T-helper 2 cell (primary cell): ENCODE measurements around the gene CRTC2.

ENCODE experiments used
- DNase-seq, 5 experiments: peaks; one replicate each; pipeline versions ENCODE4 v3.0.0 to v3.0.0-alpha.2; 2012 to 2022

Gene CRTC2

DNA sequence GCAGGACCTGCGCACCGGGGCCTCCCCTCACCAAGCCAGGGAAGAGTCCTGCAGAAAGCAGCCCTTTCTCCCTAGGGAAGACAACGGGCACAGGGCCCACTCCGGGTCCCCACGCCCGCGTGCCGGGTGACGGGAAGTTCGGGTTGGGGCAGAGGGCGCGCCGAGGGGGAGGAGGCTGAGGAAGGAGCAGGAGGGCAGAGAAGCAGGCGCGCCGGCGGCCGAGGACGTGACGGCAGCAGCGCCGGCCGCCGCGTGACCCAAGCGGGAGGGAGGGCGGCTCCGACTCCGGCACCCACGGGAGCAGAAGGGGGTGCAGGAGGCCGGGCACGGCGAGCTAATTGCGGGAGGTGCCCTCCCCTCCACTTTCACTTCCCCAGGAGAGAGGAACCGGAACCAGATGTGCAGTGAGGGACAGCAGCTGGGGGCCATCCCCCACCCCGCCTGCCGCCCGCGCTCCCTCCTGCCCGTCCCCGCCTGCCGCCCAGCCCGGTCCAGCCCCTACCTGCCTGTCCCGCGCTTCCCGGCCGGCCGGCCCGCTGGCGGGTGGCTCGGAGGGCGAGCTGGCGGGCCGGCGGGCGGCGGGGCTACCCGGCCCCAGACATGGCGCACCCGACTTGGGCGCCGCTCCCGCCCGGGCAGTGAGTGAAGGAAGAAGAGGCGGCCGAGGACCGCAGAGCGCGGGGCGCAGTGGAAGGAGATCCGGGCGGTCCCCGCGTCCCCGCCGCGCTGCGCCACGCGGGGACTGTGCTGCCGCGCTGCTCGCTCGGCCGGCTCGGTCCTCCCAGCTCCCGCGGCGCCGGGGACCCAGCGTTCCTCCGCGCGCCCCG, 12.4 kb downstream of the CRTC2 start:
- peak; percentile 48 to 87 (median 75) for DNase-seq

DNA sequence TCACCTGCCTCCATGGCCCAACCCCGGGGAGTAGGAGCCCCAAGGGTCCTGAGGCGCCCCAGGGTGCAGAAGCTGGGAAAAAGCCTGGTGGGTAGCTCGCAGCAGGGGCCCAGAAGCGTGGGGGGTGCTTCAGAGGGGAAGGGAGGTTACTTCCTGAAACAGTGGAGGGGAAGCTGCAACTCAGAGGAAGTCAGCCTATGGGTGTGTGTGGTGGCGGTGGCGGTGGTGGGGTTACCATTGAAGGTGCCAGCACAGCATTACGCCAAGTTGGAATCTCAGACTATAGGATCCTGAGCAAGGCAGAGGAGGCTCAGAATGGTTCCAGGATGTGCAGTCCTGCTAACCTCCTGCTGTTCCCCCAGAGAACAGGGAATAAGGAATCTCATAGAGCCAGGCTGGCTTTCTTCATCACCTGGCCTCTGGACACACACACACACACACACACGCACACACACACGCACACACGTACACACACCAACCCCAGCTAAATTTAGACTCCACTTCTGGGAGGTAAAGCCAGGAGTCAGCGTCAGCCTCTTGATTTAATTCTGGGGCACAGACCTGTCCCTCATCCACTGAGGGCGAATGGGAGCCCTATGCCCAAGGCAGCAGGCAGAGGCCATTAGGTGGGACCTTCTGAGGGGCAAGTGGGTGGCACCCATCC, 13.1 kb downstream of the CRTC2 start:
- peak; percentile 46 to 95 (median 77) for DNase-seq

DNA sequence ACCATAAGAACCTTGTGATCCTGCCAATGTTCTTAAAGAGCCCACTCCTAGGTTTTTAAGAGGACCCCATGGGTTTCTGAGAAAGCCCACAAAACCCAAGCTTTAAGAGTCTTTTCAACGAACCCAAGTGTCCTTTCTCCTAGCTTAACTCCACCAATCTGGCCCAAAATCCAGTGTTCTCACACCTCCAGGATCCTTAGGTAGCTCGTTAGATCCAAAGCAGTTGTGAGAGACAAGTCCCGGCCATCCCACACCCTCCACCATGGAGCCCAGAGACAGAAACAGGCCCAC, 13.6 kb downstream of the CRTC2 start:
- no peak for DNase-seq

DNA sequence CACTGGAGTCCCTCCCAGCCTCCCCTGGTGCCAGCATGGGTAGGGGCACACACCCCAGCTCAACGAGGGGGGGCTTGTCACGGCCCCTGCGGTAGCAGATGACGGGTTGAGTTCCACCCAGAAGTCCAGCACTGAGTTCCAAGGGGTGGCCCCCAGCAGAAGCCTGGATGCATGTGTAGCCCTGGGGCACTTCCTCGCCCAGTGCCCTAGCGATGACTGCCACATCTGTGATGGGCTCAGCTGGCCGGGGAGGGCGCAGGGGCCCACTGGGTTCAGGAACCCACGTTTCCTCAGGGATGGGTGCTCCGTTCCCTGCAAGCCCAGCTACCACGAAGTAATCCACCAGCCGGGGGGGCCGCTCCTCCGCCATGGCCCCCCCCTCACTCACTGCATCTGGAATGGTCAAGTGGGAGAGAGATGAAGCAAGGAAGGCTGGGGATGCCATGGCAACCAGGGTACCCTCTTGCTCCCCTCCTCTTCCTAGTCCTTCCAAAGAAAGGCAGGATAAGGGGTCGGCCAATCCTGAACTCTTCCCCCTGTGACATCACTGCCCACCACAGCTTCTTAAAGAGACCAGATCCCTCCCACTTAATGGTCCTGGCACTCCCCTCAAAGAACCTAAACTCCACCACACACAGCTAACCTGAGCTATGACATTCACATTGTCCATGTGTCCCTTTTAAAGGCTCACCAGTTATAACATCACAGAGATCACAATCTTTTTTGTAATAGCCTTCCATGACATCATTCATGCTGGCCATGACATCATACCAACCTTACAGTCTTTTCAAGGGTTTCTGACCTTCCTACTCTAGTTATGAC, 14.2 kb downstream of the CRTC2 start:
- peak in 1 of 5 experiments; percentile 50 for DNase-seq

DNA sequence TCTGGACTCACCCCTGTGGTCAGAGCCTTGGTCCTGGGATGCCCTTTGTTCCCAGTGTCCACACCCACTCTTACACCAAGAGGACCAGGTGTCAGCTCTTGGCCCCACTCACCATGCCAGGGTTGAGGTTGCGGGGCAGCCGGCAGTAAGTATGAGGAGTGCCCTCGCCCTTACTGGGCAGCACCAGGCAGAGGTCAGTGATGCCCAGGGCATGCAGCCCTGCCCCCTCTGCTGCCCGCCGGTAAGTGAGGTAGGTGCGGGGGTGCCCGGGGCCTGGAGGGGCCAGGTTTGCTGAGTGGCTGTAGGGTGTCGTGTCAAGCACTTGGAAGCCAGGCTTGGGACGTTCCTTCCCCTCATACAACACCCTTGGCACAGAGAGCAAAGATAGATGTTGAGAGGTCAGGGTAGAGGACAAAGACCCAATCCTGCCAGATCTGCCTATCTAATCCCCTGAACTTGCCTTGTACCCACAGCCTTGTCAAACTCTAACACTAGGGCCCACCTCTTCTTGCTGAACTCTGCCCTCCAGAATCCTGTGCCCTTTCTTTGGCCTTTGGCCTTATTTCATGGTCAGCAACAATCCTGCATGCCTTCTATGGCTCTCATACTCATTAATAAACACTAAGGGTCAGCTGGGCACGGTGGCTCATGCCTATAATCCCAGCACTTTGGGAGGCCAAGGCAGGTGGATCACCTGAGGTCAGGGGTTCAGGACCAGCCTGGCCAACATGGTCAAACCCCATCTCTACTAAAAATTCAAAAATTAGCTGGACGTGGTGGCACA, 15.5 kb downstream of the CRTC2 start:
- DNase-seq, result no peak

DNA sequence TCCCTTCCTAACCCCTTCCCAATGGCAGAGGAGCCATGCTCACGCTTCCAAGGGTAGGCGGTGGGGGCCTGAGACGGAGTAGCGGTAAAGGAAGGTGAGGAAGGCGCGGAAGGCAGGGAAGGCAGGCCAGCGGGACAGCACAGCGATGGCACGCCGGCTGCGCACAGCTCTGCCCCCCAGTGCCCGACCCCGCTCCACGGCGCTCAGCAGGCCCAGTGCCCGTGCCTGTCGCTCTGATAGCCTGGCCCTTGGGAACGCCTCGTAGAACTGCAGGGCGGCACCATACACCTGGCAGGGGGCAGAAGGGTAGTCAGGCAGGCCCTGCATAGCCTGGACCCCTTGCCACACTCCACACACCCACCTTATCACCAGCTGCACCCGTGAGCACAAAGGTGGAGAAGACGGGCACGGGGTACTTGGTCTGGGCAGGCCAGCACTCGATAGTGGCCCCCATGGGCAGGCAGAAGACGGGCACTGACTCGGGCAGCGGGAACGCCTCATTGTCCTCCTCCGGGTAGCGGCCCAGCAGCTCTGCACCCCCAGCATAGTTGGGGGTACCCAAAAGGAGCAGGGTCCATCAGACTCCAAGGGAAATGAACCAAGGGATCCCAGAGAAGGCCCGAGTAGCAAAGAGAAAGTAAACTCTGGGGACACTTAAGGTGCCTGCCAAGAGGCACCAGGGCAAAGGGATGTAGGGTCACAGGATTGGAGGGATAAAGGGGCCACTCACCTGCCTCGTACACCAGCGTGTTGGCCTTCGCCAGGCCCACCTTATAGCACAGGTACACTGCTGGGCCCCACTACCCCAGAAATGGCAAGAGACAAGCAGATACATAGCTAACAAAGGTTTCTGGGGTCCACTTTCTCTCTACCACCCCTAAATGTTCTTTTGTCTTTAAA, 16.3 kb downstream of the CRTC2 start:
- DNase-seq, result no peak

DNA sequence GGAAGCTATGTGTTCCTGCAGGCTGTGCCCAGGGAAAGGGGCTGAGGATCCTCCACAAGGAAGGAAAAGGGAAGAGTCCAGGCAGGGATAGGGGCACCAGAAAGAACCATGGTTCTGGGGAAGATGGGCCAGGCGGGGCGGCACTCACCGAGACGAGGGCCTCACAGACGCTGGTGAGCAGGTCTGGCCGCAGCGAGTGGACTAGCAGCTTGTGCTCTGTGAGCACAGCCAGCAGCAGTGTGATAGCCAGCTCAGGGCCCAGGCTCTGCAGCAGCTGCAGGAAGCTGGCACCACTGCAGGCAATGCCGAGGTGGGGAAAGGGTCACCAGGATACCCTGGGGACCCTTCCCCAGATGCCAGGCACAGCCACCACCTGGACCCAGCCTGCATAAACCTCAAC, 17.7 kb downstream of the CRTC2 start:
- DNase-seq, result no peak

DNA sequence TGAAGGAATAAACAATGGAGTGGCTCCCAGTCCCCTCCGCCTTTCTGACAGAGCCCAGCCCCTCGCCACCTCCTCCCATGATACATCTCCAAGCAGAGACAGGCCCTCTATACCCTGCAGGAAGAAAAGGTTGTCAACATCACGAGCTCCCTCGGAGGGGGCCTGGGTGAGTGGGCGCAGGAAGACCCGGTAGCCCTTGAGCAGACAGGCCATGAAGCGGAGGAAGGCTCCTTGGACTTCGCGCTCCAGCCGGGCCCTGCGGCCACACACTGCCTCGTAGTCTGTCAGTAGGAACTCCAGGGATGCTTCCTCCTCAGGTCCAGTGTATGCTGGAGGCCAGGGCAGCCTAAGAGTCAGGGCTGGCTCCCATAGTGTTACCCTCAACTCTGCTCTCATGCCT, 18.9 kb downstream of the CRTC2 start:
- no peak for DNase-seq

DNA sequence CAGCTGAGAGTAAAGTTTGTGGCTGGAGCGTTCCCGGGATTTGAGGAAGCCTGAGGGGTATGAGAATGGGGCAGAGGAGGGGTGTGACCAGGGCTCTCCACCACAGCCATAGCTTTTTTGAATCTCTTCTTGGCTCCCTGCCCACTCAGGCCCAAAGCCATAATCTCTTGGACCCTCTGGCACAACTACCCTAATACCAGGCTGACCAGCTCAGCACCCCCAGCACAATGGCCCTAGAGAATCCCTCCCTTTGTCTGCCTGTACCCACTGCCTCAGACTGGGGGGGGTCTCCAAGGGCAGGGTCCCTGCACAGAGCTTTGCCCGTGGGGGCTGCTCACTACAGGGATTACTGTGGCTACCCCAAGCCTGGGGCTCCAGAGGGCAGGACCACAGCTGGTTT, 19.4 kb downstream of the CRTC2 start:
- DNase-seq, result no peak

DNA sequence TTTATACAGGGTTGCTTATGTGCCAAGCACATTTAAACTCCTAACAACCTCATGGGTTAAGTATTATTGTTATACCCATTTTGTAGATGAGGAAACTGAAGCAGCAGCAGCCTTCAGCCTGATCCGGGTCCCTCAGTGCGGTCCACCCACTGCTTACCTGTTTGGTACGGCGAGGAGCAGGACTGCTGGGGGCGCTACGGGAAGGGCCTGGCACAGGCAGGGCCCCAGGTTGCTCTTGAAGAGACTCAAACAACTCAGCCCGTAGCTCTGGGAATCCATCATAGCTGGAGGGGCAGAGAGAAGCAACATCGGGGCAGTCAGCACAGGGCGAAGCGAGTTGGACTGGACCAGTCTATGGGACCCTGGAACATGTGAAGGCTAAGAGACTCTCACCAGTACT, 21.1 kb downstream of the CRTC2 start:
- DNase-seq, result no peak

DNA sequence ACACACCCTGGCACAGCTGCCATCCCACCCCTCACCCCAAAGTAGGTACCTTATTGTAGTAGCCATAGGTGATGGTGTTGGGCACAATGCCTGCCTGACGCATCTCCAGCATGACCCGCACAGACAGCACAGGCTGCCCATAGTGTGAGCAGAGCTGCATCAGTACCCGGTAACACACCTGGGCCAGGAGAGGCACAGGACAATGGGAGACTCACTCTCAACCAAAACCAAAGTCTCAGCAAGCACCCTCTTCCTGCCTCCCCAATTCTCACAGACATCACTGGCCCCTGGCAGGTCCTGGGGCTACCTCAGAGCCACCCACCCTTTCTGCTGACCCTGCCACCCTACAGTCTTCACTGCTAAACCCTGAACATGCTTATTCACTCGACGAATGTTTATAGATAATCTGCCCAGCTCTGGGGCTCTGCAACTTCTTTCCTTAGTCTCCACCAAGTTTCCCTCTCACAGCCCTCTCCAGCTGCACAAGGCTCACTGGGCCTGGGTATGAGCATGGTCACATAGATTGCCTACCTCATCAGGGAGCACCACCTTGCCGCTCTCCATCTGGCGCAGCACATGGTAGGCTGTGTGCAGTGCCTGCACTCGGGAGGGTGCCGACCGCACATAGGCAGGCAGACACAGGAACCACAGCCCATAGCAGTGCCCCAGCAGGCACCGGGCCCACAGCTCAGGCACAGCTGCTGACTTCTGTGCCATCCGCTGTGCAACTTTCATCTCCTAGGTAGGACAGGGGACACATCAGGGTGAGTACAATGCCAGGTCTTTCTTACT, 22.2 kb downstream of the CRTC2 start:
- no peak for DNase-seq

DNA sequence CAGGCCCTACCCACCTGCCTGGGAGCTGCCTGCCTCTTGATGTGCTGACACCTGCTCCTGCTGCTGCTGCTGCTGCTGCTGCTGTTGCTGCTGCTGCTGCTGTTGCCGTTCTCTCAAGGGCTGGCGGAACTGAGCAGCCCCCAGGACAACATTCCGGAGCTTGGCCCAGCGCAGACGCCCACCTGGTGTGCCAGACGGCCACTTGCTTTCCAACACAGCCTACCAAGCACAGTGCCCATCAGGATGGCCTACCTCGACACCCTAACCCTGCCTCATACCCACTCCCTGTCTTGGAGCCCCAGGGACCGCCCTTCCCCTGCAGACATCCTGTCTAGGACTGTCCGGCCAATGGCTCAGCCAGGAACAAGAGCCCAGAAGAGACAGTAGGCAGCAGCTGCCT, 23.7 kb downstream of the CRTC2 start:
- DNase-seq, result no peak

DNA sequence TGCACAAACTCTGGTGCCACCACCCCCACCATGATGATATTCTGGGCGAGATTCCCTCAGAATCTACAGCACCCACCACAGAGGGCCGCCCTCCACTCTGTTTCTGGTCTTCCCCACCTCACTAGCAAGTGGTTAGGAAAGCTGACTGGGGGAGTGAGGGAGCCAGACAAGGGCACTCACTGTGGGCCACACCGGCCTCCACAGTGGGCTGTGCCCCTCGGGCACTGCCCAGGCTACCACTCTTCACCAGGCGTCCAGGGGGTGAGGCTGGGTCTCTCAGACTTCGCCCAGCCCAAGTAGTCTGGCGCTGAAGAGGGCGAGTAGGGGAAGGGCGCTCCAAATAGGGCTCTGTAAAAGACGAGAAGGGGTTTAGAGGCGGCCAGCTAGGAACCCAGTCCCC, 24.5 kb downstream of the CRTC2 start:
- no peak for DNase-seq

DNA sequence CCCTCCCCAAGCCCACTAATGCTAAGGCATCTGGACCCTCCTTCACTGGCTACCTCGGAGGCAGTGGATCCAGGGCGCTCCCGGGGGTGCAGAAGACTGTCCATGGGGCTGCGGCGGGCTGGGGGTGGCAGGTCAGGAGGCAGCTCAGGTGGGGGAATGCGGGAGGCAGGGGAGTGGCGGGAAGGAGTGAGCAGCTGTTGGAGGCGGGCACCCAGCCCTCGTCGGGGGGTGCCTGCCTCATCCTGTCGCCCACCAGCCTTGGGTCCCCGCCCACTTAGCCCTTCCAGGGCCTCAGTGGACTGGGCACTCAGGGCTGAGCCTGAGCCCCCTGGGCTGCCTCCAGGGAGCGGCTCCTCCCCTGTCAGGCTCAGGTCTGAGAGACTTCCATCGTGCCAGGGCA, 25.0 kb downstream of the CRTC2 start:
- DNase-seq, result no peak

DNA sequence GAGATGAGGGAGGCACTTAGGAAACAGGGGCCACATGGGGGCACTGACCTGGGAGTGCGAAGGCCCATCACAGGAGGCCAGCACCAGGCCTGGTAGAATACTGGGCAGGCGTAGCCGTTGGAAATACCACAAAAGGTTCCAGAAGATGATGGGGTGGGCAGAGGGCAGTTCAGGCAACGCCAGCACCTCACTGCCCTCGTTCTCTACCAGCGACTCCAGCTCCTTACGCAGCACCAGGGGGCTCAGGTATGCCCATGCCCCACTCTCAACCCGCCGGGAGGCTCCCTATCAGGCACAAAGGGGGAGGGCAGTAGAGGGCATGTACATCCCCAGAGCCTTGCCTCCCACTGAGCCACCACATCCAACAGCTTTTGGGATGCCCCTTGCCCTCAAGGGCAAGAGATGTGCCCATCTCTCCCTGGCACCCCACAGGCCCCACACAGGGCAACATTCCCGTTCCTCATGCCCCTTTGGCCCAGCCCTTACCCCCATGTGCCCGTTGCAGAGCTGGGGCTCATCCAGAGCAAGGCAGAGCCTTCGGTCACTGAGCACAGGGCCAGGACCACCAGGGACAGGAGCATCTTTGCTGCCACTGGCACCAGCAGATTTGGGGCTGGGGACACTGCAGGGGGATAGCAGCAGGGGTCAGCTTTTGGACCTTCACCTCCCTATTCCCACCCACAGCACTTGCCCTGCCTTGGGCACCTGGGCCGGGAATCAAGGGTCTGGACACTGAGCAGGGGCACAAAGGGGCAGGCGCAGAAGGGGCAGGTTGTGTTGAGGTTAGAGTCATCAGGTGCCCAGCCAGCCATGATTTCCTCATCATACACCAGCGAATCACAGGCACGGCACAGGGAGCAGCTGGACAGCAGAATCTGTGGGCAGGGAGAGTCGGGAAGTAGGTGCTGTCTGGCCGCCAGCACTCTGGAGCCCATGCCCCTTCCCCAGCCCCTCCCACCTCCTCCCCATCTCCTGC, 26.0 kb downstream of the CRTC2 start:
- DNase-seq, result no peak

DNA sequence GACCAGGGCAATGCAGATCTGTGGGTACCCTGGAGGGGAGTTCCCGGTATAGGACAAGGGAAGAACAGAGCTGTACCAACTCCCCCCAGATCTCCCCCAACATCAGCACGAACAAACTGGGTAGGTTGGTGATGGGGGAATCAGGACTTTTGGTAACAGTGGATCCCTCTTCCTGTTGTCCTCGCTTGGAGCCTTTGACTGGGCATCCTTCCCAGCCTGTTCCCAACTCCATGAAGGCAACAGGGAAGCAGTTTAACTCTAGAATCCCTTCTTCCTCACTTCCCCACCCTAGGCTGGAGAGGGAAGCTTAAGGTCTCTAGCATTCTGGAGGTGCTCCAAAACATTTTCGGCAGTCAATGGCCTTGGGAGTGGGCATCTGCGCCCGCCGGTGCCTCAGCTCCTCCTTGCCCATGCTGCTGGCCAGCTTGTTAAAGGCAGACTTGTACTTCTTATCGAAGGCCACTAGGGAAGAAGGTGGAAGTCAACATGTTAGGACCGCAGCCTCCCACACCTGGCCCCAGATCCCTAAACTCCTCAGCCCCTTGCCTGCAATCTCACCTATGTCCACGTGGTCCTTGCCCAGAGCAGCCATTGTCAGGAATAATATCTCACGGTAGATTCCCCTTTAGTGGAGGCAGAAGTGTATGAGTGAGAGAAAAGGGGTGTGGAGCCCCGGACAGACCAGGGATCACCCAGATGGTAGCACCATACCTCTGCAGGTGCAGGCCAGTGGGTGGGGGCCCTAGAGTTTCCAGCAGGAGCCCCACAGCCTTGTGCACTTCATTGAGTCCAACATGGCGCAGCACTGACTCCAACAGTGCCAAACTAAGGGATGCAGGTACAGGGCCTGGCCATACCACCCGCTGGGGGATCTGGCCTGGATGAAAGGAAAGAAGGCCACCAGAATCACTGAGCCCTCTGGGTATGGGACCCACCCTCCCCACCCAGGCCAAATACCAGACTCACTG, 28.1 kb downstream of the CRTC2 start:
- no peak for DNase-seq

DNA sequence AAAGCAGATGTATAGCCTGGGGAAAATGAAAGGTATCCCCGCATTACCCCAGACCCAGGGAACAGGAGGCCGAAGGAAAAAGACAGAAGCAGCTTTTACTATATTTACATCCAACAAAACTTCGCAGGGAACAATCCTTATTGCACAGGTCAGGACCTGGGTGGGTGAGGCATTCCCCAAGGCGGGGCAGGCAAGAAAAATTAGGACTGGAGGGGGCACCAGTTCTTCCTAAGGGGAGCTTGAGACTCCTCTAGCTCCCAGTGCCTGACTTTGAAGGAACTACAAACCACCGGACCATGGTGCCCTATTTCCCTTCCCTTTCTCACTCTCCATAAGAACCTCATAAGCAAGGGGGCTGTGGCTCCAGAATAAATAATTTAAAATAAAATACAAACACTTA, 29.0 kb downstream of the CRTC2 start:
- no peak for DNase-seq

DNA sequence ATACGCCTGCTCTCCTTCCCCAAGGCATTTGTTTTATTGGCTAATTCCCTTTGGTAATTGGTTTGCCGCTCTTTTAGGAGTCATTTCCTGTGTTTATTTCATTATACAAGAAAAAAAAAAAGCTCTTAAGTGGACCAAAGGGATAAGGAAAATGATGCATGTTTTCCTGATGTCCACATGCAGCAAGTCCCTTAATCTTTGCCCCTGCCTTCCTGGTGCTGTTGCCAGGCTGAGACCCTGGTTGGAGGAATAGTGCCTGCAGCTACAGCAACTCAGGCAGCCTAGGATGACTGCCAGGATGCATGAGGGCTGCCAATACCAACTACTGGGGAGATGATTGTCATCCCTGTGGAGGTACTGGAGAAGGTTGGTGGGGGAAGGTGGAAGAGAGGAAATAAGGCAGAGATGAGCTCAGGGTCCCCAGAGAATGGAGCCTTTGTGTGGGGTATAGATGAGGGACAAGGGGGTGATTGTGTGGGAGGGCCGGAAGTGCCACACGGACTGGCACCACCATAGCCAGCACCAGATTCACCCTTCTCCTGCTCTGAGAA, 29.5 kb downstream of the CRTC2 start:
- no peak for DNase-seq
